ENCODE data around the gene FAM193A.
"Not testable (repeated sequence)": the region's sequence is repeated elsewhere in the genome, so short reads cannot be mapped to it uniquely, and the experiment has no call there.

Gene FAM193A

DNA sequence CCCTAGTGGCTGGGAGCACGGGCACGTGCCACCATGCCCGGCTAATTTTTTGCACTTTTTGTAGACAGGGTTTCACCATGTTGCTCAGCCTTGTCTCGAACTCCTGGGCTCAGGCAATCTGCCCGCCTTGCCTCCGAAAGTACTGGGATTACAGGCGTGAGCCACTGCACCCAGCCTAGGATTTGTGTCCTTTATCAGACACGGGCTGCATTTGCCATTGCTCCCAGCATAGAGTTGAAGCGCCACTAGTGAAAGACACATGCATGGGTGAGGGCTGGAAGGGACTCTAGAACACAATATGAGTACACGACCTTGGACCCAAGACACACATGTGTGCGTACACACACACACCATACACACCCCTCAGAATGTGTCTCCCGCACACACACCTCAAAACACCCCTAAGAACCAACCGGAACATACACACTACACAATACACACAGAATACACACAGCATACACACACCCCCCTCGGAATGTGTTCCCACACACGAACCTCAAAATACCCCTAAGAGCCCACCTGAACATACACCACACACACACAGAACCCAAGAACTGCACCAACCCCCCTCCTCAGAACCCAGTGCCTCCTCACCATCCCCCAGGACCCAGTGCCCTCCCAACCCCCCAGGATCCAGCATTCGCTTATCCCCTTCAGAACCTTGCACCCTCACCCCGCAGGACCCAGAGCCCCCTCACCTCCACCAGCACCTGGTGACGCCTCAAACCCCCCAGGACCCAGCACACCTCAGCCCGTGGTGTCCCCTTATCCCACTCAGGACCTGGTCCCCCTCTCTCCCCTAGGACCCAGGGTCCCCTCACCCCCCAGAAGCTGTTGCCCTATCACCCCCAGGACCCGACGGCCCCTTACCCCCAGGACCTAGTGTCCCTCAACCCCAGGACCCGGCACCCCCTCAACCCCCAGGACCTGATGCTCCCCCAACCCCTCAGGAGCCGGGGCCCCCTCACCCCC is 218.7 kb downstream of the FAM193A start:
- no peak for DNase-seq

DNA sequence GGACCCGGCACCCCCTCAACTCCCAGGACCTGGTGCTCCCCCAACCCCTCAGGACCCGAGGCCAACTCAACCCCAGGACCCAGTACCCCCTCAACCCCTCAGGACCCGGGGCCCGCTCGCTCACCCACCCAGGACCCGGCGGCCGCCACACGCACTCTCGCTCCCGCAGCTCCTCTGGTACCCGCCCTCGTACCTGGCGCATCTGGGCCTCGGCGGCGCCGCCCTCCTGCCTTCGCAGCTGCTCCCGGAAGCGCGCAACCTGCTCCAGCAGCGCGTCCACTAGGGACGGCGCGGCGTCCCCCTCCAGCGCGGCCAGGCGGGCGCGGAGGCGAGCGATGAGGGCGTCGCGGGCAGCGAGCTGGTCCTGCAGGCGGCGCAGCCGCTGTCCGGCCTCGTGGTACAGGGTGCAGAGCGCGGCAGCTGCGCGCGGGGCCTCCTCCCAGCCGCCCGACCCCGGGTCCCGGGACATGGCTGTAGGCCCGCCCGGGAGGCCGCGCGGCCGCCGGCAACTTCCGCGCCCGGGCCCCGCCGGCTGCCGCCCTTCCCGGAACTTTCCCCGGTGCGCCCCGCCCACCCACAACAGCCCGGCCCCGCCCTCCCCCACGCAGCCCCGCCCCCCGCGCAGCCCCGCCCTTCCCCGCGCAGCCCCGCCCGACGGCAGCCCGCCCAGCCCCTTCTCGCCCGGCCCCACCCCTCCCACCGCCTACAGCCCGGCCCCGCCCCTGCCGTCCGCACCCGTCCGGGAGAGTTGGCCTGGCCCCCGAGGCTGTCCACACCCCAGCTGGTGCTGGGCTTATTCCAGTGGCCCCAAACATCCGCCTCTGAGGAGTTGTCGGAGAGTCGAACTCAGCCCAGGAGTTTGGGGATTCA is 219.6 kb downstream of the FAM193A start, which contains the start of gene TNIP2:
TNIP2 (minus strand) TSS at position 516 of the 870 bp plus-strand sequence; CDS start at position 469, 47 bp downstream.
- DNase-seq, result peak; percentile 23 to 73

DNA sequence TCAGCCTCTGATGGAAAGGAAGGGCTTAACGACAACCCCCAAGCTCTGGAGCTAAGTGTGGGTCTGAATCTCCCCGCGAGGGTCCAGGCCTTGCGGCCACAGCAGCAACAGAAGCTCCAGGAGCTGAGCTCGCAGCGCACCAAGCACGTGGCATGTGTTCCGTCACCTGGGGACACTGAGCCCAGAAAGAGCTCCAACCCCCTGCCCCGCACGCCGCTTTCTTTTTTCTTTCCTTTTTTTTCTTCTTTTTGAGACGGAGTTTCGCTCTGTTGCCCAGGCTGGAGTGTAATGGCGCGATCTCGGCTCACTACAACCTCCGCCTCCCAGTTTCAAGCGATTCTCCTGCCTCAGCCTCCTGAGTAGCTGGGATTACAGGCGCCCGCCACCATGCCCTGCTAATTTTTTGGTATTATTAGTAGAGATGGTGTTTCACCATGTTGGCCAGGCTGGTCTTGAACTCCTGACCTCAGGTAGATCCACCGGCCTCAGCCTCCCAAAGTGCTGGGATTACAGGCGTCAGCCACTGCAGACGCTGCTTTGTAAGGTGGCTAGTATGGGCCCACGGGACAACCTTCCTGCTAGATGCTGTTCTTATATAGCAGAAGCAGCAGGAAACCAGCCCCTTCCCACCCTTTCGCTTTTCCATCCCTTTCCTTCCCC is 220.4 kb downstream of the FAM193A start:
- DNase-seq, result no peak

DNA sequence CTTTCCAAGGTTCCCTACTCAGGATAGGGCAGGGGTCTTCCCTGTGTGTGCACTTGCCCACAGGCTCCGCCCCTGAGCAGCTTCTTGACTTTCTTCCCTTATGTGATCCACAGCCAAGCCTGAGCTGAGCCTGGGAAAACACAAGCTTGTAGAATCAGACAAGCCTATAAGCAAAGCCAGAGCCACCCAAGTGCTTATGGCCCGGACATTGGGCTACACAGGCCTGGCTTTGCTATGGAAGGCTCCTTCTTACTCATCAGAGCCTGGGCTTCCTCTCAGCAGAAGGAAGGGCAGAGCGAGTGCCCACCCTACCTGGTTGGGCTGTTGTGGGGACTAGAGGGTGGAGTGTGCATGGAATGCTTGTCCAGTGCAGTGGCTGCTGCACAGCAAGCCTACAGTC is 221.0 kb downstream of the FAM193A start:
- no peak for DNase-seq

DNA sequence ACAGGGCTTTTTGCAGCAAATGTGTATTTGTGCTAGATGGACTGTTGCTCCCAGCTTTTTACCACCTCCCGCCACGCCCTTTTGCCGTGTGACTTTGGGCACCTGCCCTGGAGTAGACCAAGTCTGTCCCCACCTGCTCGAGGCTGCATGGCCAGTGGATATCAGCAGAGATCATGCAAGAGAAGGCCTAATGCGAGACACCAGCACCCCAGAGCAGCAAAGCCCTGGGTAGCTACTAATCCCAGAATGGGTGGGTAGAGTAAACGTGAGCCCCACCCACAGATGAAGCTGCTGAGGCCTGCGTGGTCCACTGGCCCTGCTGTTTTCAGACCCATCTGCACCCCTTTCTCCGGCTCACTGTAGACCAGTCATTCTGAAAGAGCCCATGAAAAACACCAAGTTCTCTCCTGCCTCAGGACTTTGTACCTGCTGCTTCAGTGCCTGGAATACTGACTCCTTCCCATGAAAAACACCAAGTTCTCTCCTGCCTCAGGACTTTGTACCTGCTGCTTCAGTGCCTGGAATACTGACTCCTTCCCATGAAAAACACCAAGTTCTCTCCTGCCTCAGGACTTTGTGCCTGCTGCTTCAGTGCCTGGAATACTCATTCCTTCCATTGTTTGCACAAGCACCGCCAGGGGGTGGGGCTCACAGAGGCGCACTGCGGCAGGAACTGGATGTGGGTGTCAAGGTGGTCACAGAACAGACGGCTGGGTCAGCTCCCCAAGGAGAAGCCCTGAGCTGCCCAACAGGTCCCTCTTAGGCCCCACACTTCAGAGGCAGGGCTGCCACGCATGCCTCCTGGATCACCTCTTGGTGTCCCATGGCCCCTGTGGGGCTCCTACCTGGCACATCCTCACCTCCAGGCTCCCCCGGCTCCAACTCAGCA is 224.8 kb downstream of the FAM193A start:
- DNase-seq, result no peak

DNA sequence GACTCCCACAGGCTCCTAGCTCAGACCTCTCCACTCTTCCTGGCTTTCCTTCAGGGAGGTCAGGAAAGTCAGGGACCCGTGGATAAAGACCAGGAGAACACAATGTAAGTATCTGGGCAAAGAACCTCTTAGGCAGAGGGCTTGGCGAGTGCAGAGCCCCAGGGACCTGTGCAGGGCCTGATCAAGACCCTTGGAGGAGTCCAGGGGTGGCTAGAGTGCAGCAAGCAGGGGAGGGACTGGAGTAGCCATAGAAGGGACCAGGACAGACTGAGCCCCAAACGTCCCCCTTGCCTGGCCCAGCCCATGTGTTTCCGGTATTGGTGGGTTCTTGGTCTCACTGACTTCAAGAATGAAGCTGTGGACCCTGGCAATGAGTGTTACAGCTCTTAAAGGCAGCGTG is 225.6 kb downstream of the FAM193A start:
- DNase-seq, result no peak

DNA sequence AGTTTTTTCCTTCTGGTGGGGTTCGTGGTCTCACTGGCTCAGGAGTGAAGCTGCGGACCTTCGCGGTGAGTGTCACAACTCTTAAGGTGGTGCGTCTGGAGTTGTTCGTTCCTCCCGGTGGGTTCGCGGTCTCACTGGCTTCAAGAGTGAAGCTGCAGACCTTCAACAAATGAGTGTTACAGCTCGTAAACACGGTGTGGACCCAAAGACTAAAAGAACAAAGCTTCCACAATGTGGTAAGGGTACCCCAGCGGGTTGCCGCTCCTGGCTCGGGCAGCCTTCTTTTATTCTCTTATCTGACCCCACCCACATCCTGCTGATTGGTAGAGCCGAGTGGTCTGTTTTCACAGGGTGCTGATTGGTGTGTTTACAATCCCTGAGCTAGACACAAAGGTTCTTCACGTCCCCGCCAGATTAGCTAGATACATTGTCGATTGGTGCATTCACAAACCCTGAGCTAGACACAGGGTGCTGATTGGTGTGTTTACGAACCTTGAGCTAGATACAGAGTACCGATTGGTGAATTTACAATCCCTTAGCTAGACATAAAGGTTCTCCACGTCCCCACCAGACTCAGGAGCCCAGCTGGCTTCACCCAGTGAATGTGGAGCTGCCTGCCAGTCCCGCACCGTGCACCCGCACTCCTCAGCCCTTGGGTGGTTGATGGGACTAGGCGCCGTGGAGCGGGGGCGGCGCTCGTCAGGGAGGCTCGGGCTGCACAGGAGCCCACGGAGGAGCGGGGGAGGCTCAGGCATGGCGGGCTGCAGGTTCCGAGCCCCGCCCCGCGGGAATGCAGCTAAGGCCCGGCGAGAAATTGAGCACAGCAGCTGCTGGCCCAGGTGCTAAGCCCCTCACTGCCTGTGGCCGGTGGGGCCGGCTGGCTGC is 226.3 kb downstream of the FAM193A start:
- DNase-seq, result not testable (repeated sequence)

DNA sequence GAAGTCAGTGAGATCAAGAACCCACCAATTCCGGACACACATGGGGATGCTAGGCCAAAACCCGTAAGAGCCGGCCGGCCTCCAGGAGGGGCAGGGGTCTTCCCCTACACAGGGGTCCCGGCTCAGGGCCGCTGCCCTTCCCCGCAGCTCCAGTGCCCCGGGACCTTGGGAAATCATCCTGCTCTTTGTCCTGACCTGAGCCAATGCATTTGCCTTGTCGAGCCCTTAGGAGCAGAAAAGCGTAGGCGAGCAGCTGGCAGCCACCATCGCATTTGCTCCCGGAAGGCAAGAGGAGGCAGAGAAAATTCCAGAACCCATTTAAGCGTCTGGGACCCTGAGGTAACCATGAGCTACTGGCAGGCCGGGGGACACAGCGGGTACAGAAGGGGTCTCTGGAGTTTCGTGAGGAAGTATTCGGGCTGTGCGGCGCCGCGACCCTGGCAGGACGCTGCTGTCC is 227.1 kb downstream of the FAM193A start:
- no peak for DNase-seq

DNA sequence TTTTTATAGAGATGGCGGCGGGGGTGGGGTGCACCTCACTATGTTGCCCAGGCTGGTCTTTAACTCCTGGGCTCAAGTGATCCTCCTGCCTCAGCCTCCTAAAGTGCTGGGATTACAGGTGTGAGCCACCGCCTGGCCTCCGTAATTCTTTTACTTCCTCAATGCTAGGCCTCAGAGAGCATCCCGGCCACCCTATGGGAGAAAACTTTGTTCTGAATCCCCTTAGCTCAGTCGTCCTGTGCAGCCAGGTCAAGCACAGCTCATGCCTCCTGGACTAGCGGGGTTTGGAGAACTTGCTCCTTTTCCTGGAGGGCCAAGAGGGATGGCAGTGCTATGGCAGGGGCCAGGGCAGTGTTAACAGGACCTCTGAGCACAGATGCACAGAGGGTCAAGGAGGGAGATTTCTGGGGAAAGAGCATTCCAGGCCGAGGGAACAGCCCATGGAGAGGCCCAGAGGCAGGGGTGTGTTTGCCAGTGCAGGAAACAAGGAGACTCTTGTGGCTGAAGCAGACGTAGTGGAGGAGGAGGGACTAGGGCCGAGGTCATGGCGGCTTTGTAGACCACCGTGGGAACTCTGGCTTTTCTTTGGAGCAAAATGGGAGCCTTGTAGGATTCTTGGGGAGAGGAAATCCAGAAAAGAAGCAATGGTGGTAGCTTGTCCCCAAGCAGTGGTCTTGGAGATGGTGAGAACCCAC is 229.5 kb downstream of the FAM193A start:
- no peak for DNase-seq

DNA sequence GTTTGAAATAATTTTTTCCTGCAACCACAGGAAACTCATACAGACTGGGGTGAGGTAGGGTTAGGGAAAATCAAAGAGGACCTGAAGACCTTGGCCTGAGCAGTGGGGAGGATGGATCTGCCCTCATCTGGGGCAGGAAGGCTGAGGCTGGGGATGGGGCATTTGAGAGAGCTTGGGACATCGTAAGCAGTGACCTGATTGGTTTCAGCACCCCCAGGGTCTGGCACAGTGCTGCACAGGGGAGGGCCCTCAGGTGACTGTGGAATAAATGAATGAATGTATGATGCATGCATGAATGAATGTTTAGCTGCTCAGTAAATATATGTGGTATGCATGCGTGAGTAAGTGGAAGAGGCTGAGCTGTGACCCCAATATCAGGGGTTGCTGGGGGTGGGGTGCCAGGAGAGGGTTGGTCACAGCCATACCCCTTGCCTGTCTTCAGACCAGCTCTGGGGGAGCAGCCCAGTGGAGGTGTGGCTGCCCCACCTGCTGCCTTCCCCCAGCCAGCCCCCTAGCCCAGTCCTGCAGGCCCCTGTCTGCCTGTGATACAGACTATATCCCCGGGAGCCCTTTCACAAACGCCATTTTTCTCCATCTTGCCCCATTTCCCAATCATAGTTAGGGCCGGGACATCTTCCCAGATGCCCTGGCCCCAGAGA is 230.7 kb downstream of the FAM193A start:
- no peak for DNase-seq

DNA sequence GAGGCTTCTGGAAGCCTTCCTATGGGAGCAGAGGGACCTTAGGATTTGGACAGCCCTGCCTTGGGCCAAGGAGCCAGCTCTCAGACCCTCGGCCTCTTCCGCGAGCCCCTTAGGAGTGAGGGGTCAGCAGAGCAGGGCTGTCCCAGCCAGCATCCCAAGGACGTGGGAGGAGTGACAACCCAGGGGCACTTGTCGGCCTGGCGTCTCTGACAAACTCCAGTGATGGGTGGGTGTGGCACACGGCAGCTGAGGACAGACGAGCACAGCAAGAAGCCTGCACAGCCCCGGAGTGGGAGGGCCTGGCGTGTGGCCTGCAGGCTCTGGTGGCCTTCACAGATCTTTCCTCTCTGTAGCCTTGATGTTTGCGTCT is 231.2 kb downstream of the FAM193A start:
- no peak for DNase-seq

DNA sequence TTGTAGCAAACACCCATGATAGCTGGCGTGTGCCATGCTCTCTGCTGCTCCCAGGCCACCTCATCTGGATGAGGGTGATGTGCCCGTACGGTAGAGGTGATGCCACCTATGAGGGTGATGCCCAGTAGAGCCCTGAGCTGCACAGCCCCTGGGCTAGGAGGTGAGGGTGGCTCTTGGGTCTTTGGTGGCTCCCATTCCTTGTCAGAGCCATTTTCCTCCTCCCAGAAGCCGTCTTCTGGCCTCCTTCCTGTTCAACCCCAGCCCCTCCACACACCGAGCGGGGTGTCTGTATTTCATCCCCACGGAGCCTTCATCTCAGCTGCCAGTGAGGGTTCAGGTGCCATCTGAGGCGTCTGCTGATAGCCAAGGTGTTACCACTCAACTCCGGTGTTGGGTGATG is 231.7 kb downstream of the FAM193A start:
- DNase-seq, result no peak

DNA sequence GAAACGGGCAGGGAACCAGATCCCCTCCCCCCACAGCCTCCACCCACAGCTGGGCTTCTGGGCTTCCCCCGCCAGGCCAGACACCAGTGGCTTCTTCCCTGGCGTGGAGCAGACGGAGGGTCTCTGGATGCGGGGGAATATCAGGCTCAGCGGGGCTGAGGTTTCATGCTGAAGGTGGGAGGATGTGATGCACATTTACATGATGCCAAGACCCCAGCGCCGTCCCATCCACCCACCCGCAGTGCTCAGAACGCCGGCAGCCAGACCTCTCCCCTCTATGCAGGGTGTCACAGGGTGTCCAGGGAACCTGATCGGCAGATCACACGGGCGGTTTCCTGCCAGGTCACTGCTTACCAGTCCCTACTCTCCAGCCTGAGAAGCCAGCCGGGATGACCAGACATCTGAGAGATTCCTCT is 232.5 kb downstream of the FAM193A start:
- DNase-seq, result no peak

DNA sequence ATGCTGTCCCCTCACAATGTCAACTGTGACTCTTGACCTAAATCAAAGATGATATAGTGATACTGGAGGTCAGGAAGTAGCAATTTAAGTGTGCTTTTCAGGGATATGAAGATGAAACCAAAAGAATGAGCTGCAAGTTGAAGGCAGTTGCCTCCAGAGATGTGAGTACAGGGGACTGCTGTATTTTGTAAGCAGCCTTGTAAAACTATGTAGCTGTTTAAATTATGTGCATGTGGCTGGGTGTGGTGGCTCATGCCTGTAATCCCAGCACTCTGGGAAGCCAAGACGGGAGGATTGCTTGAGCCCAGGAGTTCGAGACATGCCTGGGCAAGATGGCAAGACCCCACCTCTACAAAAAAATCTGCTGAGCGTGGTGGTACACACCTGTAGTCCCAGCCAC is 234.8 kb downstream of the FAM193A start:
- DNase-seq, result no peak

DNA sequence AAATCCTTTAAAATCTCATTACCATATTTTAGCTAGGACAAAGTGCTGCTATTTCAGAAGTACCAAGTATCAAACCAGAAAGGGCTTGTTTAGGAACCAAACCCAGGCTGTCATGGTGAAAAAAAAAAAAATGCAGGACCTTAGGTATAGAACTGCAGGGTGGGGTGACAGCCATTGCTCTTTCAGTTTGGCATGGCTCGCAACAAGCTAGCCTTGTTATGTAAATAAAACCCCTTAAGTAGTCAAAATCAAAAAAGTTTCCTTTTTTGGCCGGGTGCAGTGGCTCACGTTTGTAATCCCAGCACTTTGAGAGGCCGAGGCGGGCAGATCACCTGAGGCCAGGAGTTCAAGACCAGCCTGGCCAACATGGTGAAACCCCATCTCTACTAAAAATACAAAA is 244.2 kb downstream of the FAM193A start:
- not testable (repeated sequence) for DNase-seq

DNA sequence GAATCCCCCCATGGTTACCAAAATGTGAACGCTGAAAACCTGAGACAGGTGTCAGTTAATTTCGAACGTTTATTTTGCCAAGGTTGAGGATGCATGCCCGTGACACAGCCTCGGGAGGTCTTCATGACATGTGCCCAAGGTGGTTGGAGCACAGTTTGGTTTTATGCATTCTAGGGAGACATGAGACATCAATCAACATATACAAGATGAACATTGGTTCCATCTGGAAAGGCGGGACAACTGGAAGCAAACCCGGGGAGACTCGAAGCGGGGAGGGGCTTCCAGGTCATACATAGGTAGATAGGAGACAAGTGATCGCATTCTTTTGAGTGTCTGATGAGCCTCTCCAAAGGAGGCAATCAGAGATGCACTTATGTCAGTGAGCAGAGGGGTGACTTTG is 245.5 kb downstream of the FAM193A start:
- DNase-seq, result no peak
